GM21423 (cell line): ENCODE measurements around the gene CPLANE1.
"Not testable (repeated sequence)": the region's sequence is repeated elsewhere in the genome, so short reads cannot be mapped to it uniquely, and the experiment has no call there.

Source experiments
- ATAC-seq: cut with Tn5 transposase; IDR thresholded peaks from one replicate; pipeline ENCODE4 v1.9.1; 2021; ENCODE audit warnings: mild to moderate bottlenecking, moderate library complexity; ENCODE audit not compliant: unreplicated experiment

CPLANE1 gene

DNA sequence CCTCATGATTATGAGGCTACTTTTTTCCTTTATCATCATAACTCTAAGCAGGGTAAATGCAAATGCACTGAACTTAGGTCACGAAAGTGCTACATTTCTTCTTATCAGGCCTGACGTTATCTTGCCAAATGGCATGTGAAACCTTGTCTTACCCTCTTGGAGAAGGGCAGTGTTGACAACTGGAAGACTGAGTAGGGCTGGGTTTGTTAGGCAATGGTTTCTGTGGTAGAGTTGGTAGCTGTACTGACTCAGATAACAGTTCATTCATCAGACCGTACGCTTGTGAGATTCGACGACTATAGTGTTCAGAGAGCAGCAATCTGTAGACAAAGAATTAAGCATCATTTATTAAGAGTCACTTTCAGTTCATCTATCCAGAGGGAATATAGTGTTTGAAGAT, 127.7 kb downstream of the CPLANE1 start:
- no peak for ATAC-seq

DNA sequence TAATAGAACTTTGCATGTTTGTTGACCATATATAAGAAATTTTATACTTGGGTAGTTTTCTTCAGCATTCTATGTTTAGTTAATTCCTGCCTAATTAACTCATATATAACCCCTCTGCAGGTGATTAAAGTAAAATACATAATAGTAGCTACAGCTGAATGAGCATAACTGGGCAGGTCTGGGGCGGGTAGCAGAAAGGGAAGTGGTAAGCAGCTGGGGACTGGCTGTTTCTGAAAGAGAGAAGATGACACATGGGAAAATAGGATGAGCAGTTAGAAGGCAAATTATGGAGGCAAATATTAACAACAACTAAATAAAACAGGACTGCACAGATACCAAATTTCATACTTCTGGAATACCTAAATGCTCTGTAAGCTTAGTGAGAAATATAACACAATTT, 128.1 kb downstream of the CPLANE1 start:
- ATAC-seq = peak; percentile 63

DNA sequence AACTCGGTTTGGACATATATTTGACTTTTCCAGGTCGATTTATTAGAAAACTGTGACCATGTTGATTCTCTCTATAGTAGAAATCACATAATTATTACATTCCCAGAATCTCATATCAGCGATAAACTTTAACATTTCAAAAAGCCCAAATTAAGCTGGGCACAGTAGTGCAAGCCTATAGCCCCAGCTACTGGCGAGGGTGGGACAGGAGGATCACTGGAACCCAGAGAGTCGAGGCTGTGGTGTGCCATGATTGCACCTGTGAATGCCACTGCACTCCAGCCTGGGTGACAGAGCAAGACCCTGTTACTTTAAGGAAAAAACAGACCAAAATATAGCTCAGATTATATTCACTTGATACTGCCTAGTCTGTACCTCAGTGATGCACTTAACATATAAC, 128.9 kb downstream of the CPLANE1 start:
- ATAC-seq = no peak

DNA sequence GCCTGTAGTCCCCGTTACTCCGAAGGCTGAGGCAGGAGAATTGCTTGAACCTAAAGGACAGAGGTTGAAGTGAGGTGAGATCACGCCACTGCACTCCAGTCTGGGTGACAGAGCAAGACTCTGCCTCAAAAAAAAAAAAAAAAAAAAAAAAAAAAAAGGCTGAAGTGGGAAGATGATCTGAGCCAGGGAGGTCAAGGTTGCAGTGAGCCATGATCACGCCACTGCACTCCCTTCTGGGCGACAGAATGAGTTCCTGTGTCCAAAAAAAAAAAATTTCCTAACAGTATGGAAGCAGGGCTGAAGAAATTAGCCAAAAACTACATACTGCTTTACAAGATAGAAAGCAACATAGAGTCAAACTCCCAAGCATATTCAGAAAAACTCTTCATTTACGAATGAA, 132.8 kb downstream of the CPLANE1 start:
- no peak for ATAC-seq

DNA sequence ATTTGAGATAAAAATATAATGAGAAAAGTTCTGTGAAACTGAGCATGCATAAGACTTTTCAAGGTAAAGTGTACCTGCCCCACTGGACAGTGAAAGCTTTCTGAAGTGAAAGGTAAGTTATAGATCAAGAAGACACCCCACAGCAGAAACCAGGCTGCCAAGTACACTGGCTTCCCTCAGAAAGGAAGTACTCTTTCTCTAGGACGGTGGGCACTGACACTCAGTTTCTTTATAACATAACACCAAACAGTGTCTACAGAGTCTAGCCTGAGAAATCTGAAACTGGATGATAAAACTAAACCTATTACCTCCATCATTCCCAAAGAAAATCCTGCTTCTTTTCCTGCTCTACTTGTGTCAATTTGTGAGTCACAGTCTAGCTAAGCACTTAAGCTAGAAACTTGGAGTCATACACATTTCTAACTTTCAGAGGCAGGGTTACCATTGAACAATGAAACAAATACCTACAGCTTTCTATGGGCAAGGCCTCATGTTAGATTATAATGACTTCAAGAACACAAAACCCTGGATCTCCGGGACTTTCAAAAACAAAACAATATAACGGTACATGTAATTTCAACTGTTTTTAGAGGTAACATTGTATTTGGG, 136.7 kb downstream of the CPLANE1 start:
- ATAC-seq = peak; percentile 34

DNA sequence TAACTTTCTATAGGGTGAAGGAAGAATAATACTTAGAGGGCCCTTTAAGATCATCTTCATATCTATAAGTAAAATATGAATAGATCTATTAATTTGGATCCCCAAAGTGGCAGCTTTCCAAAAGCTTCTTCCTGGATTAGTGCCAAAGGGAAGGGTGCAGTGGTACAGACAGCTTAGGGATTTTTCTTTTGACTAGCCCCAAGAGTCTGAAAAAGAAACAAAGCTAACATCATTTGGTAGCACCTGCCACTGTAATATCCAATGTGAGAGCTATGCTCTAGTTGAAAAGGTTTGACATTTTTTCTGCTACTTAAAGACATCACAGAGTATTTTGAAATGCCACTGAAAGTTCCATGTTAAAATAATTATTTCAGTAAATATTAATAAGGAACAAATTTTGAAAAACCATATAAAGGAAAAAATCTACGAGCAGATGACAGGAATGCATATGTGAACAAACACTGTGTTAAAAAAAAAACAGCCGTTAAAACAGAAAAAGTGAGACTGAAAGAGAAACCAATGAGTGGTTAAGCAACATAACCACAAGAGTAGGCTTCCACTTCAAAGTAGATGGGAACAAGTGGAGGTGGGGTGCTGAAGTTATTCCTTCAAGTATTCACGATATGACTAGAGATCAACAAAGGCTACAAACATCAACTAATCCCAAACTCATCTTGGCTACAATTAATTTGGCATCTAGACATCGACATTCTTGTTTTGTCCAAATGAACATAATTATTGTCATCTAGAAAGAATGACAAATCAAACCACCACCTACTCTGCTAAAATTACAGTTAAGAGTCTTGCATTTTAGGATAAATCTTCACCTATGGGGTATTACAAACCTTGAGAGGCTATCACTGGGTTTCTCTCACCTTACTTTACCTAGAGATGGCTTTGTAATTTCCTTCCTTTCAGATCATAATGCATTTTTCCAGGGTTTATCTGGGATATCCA, 137.5 kb downstream of the CPLANE1 start:
- ATAC-seq = peak; percentile 89

DNA sequence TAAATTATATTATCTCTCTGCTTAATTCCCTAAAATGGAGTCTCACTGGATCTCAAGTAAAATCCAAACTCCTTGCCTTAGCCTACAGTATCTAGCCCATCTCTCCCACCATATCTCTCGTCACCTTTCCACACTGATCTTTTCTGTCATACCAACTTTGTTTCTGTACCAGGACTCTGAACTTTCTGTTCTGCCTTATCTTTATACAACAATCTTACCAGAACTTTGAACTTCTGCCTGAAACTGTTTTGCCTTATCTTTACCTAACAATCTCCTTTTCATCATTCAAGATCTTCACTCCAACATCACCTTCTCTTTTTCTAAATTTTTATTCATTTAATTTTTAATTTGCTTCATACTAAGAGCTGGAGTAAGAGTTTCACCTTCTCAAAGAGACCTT, 139.0 kb downstream of the CPLANE1 start:
- ATAC-seq = no peak

DNA sequence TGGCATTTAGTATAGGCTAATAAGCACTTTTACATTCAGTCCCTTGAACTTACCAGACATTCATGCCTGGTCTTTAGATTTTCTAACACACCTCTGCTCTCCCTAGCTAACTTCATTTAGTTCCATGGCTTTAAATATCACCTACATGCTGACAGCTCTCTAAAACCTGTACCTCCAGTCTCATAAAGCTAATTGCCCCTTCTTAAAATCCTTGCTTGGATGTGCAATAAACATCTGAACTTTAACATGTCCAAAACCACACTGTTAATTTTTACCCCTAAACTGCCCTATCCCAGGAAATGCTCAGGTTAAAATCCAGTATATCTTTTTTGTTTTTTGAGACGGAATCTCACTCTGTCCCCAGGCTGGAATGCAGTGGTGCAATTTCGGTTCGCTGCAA, 139.8 kb downstream of the CPLANE1 start:
- ATAC-seq = no peak

DNA sequence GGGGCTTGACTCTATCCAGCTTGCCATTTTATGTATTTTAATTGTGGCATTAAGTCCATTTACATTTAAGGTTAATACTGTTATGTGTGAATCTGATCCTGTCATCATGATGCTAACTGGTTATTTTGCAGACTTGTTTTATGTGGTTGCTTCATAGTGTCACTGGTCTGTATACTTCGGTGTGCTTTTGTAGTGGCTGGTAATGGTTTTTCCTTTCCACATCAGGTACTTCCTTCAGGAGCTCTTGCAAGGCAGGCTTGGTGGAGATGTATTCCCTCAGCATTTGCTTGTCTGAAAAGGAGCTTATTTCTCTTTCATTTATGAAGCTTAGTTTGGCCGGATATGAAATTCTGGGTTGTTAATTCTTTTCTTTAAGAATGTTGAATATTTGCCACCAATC, 145.9 kb downstream of the CPLANE1 start:
- no peak for ATAC-seq

DNA sequence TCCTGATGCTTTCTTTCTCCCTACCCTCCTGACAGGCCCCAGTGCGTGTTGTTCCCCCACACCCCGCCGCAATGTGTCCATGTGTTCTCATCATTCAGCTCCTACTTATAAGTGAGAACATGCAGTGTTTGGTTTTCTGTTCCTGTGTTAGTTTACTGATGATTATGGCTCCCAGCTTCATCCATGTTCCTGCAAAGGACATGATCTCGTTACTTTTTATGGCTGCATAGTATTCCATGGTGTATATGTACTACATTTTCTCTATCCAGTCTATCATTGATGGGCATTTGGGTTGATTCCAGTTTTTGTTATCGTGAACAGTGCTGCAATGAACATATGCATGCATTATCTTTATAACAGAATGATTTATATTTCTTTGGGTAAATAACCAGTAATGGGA, 149.9 kb downstream of the CPLANE1 start:
- ATAC-seq = not testable (repeated sequence)

DNA sequence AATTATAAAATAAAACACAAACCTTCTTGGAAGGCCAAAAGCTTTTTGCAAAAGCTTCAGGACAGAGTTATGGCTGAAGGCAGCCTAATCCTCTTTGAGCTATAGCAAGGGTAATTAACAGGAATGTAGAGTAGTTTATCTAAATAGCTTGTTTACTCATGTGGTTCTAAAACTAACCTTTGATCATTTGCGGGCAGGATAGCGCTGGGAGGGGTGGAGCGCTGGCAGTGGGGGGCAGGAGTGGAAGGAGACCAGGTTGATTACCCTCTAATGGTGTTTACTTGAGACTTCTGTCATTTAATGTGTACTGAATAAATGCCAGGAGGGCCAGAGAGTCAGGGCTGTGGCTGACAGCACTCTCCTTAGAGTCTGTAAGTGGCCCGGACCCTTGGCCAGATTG, 155.4 kb downstream of the CPLANE1 start:
- not testable (repeated sequence) for ATAC-seq

DNA sequence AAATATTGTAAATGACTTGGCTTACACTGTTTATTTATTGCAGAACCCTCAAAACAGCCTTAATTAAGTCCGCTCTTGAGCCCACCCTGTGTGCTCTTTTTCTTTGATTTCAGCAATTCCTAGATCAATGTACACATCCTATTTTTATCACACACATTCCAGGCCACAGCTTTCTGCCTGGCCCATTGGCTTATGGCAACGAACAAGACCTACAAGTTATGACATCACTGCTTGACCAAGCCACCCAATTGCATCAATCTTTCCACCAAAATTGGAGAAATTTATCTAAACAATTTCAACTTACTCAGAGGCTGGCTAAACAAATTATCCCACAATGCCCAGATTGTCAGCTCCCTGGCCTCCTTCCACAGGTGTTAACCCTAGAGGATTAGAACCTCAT, 158.4 kb downstream of the CPLANE1 start:
- no peak for ATAC-seq

DNA sequence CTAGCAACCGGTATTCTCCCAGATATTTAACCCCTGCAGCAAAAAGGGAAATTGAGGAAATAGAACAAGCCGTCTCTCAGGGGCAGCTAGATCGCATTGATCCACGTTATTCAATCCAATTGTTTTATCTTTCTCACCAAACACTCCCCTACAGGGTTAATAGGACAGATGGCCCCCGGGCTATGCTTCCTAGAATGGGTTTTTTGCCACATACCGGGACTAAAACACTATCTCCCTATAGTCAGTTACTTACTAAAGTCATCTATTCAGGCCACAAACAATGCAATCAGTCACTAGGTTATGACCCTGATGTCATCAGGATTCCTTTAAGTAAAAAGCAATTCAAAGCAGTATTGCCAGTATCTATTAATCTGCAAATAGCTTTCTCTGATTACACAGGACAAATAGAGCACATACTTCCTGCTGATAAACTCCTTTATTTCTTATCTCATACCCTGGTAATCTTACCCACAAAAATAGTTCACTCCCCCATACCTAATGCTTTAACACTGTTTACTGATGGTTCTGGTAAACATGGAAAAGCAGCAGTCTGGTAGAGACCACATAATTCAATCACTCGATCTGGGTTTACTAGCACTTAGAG, 159.0 kb downstream of the CPLANE1 start:
- no peak for ATAC-seq

DNA sequence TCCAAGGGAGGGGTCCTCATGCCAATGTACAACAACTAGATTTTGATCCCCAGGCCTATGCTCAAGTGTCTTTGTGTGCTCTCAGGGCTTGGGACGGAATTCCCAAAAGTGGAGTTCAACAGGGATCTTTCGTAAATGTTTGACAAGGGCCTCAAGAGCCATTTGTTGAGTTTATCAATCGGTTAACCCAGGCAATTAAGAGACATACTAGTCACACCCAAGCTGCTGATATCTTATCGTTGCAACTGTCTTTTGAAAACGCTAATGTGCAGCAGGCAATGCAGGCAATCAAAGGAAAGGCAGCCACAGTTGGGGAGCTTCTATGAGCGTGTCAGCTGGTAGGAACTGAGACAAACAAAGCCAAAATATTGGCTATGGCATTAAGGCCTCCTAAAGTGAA, 161.2 kb downstream of the CPLANE1 start:
- ATAC-seq = no peak

DNA sequence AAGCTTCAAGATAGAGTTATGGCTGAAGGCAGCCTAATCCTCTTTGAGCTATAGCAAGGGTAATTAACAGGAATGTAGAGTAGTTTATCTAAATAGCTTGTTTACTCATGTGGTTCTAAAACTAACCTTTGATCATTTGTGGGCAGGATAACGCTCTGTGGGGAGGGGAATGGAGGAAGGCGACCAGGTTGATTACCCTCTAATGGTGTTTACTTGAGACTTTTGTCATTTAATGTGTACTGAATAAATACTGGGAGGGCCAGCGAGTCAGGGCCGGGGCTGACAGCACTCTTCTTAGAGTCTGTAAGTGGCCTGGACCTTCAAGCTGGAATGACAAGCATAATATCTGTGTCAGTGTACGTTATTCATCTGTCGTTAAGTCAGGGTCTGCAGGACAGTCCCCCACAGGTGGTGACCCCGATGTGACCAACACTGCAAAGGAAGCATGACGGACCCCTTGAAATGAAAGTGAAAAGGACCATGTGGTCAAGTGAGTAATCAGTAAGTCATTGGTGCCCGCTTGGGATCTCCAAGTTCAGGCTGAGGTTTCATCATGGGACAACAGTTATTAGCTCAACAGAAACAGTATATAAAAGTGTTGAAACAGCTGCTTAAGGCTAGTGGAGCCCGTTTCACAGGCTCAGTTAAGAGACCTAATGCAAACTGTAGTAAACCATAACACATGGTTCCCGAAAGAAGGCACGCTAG, 162.6 kb downstream of the CPLANE1 start:
- no peak for ATAC-seq

DNA sequence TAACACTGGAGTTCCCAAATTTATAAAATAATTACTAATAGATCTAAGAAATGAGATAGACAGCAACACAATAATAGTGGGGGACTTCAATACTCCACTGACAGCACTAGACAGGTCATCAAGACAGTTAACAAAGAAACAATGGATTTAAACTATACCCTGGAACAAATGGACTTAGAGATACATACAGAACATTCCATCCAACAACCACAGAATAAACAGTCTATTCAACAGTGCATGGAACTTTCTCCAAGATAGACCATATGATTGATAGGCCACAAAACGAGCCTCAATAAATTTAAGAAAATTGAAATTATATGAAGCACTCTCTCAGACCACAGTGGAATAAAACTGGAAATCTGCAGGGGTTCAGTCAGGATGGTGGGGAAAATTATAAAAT, 163.2 kb downstream of the CPLANE1 start:
- not testable (repeated sequence) for ATAC-seq

DNA sequence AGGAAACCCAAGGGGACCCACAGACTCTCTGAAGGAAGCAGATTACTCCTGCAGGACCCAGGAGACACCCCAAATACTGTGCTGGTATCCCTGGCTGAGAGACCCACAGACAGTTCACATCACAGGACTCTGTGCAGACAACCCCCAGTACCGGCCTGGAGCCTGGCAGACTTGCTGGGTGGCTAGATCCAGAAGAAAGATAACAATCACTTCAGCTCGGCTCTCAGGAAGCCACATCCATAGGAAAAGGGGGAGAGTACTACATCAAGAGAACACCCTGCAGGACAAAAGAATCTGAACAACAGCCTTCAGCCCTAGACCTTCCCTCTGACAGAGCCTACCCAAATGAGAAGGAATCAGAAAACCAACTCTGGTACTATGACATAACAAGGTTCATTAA, 166.2 kb downstream of the CPLANE1 start:
- ATAC-seq = not testable (repeated sequence)

DNA sequence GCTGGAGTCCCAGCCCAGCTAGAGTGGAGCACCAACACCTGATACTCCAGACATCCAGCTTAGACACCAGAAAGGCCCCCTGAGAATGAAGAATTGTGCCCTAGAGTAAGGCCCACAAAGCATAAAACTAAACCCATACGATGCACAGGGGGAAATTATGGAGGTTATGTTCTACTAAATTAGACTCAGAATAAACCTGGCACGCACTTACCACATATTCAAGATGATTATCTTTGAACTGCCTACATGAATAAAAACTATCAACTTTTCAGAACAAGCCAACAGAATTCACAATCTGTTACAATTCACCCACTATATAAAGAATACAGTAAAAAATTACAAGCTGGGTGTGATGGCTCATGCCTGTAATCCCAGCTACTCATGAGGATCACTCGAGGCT, 168.5 kb downstream of the CPLANE1 start:
- no peak for ATAC-seq

DNA sequence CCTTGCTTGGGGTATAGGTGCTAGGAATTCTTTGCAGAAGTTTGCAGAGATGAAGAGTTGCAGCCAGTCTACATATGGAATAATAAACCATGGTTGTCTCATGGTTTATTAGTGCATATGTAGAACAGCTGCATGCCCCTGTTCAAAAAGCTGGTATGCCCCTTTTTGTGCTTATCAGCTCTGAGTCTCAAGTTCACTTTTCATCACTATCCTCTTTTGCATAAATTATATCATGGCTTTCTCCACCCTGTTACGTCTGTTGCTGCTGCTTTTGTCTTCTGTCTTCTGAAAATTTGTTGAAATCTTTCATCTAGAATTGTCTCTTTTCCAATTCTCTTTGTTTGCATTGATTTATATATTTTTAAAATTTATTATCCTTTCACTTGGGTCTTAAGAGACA, 172.0 kb downstream of the CPLANE1 start:
- ATAC-seq = no peak

DNA sequence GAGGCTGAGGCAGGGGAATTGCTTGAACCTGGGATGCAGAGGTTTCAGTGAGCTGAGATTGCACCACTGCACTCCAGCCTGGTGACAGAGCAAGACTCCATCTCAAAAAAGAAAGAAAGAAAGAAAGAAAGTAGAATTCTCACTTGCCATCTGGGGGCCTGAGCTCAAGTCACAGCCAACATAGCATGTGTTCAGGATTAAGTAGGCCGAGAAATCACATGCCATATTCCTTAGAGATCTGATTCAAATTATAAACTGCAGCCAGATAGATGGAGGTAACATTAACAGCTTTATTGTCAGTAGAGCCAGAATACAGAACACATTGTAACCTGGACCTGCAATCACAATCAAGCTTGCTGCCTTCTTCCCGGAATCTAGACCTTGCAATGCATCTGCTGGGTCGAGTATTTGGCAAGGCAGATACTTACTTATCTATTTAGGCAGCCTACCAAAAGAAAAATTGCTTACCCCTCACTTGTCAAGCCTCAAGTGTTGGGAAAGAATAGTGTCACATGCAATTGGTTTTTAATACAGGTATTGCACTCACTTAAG, 173.7 kb downstream of the CPLANE1 start:
- no peak for ATAC-seq
